Esophagus mucosa (tissue), 1 donor: Measurements from ENCODE around the gene ZC3H18. TPM values are rescaled to one million over a fixed set of nuclear protein-coding genes. Genes with fewer than 3 reads are reported as not detected.

Experiments
- ATAC-seq: fragments of 200-7000 bp; cut with Tn5 transposase; one replicate; pipeline ENCODE4 v1.9.1; 2020
- total RNA-seq: library from RNA; stranded (reverse); gene quantifications from one replicate; pipeline ENCODE4 v1.2.4, GENCODE V29; 2023
- donor health status: DM: yes; HTN: yes; CAD: no.

The ZC3H18 gene
- total RNA-seq, 1 donor from 2014 or later, result 21.9 TPM

GRCh38 chr16:88533381-88533917, 36.8 kb upstream of the ZC3H18 start:
- peak; percentile 3 for ATAC-seq

GRCh38 chr16:88533932-88534637, 36.1 kb upstream of the ZC3H18 start:
- ATAC-seq, result peak; percentile 61

GRCh38 chr16:88534638-88535190, 35.5 kb upstream of the ZC3H18 start:
- no peak for ATAC-seq

- ATAC-seq, result peak; percentile 1
These were observed 34.9 kb upstream of the ZC3H18 start for GRCh38 chr16:88535191-88535856.

GRCh38 chr16:88535857-88536222, 34.4 kb upstream of the ZC3H18 start:
- ATAC-seq, result no peak

- no peak for ATAC-seq
These were observed 33.7 kb upstream of the ZC3H18 start for GRCh38 chr16:88536510-88536909.

- peak; percentile 7 for ATAC-seq
These were observed 33.0 kb upstream of the ZC3H18 start for GRCh38 chr16:88536971-88537751.

- no peak for ATAC-seq
These were observed 32.3 kb upstream of the ZC3H18 start for GRCh38 chr16:88537859-88538258.

- no peak for ATAC-seq
These were observed 31.7 kb upstream of the ZC3H18 start for GRCh38 chr16:88538366-88539060.

GRCh38 chr16:88539261-88539651, 30.9 kb upstream of the ZC3H18 start:
- no peak for ATAC-seq

GRCh38 chr16:88539652-88540345, 30.4 kb upstream of the ZC3H18 start:
- ATAC-seq, result no peak

- peak; percentile 6 for ATAC-seq
These were observed 29.7 kb upstream of the ZC3H18 start for GRCh38 chr16:88540346-88540977.

GRCh38 chr16:88541831-88542616, 28.2 kb upstream of the ZC3H18 start:
- ATAC-seq, result no peak

GRCh38 chr16:88543230-88543813, 26.9 kb upstream of the ZC3H18 start:
- ATAC-seq, result no peak

- ATAC-seq, result no peak
These were observed 24.4 kb upstream of the ZC3H18 start for GRCh38 chr16:88545781-88546180.

- ATAC-seq, result no peak
These were observed 21.9 kb upstream of the ZC3H18 start for GRCh38 chr16:88548131-88548874.

- ATAC-seq, result no peak
These were observed 21.2 kb upstream of the ZC3H18 start for GRCh38 chr16:88548985-88549384.

- no peak for ATAC-seq
These were observed 20.4 kb upstream of the ZC3H18 start for GRCh38 chr16:88549671-88550245.

- peak; percentile 36 for ATAC-seq
These were observed 19.9 kb upstream of the ZC3H18 start for GRCh38 chr16:88550246-88550661.
